HL-60/S4 treated with retinoic acid at 250 ng/mL for 4 days and 3 days (cell line): ENCODE results near the gene GJA5.

Source experiments
- in situ Hi-C: fragments of 300-500 bp; cut with MboI; formaldehyde crosslinking; loops from 2 replicates; pipeline ENCODE4 v1.7.0; 2022; ENCODE audit warnings: low sequenced_read_pairs

Gene GJA5

GRCh38 chr1:147768101-147768500, 7.7 kb upstream of the GJA5 start:
- in situ Hi-C loops: no loop called here

GRCh38 chr1:147762233-147763024, 2.0 kb upstream of the GJA5 start:
- in situ Hi-C loops: no loop called here

GRCh38 chr1:147758379-147759100, 1.9 kb downstream of the GJA5 start:
- in situ Hi-C loops: no loop called here

- in situ Hi-C loops: no loop called here
Observed at GRCh38 chr1:147757015-147757990, 3.1 kb downstream of the GJA5 start.

DNA sequence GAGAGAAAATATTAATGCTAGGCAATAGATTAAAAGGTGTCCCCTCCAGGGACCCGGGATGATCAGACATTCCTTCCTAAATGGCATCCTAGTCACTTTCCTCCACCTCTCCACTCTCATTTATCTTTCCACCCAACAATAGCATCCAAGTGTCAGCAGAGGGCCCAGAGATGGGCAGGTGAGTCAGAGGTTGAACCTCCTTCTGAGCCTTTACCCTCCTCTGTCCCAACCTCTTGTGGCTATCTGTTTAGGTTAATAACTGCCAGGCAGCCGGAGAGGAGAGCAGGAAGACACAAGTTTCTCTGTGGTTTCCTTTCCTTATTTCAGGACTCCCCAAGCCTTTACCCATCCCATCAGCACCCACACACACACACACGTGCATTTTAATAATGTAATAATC, 4.1 kb downstream of the GJA5 start:
- in situ Hi-C loops: no loop called here

DNA sequence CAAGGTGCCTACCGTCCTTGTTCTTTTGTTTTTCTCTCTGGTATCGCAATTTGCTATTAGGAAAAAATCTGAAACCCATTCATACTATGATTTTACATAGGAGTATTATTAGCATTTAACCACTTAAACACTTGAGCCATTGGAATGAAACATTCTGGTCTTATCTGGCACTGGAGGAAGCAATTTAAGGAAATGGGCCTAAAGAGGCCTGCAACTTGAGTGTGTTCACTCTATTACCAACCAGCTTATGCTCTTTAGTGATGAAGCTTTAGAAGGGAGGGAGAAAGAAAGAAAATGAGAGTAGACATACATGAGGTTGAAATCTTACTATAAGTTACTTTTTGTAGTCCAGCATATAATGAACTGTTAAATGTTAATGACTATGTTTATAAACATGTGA, 5.7 kb downstream of the GJA5 start:
- in situ Hi-C loops: no loop called here

DNA sequence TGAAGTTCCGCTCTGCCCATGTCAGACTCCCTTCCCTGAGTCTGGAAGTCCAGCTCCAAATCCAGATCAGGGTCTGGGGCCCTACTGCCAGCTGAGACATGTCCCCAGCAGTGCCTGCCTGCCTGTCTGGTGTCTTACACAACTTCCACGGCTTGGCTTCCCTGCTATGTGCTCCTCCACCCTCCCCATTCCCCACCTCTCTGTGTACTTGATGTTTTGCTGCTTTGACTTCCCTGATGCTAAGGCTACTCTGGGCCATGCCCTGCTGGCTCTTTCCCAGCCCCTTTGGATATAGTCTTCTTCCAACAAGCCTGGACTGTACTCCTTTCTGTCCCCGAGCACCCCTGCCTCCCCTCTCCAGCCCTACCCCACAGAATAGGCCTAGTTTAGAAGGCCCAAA, 7.3 kb downstream of the GJA5 start:
- in situ Hi-C loops: no loop called here

DNA sequence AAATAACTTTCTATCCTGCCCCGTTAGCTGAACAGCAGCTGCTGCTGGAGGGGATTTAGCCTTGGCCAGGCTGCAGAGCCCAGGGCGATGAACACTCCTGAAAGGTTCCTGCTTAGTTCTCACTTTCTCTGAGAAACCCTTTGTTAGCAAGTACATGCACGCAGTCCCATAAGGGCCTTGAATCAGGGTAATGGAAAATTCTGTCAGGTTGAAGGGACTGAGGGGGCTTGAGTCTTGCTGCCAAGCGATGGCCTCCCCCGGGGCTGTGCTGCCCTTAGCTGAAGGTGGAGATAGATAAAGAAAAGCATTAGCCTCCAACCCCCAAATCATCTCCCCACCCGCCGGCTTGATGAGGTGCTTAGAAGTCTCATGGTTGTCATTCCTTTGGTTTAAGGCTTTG, 7.9 kb downstream of the GJA5 start:
- in situ Hi-C loops: no loop called here

- in situ Hi-C loops: no loop called here
Observed at GRCh38 chr1:147751346-147751745, 9.1 kb downstream of the GJA5 start.

GRCh38 chr1:147750618-147751217, 9.7 kb downstream of the GJA5 start:
- in situ Hi-C loops: no loop called here

- in situ Hi-C loops: no loop called here
Observed at GRCh38 chr1:147749792-147750191, 10.6 kb downstream of the GJA5 start.

DNA sequence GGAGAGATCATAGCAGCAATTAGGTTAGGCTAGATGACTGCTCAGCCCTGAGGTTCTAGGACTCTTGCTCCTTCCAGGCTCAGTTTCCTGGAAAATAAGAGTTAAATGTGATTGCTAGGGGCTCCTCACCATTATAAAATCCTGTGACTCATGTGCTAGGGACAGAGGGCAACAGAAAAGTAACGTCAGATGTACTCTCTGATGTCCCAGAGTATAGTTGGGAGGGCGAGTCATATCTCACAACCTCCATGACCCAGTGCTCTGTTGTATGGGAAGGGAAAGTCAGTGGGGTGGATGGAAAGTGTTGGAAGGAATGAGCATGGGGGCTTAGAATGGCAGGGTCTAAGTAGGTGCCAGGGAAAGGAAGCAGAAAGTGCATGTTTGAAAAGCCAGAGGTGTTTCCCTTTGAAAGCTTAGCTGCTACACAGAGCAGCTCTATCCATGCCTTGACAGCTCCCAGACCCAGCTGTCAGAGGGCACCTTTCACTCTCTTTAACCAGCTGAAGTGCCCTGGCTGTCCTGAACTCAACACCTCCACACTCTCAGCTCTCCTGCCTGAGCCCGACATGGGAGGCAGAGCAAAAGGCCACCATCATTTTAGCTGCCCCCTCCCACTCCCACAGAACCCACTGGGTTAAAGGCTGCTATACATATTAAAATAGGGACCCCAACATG, 11.6 kb downstream of the GJA5 start:
- in situ Hi-C loops: no loop called here

- in situ Hi-C loops: no loop called here
Observed at GRCh38 chr1:147747966-147748365, 12.4 kb downstream of the GJA5 start.

DNA sequence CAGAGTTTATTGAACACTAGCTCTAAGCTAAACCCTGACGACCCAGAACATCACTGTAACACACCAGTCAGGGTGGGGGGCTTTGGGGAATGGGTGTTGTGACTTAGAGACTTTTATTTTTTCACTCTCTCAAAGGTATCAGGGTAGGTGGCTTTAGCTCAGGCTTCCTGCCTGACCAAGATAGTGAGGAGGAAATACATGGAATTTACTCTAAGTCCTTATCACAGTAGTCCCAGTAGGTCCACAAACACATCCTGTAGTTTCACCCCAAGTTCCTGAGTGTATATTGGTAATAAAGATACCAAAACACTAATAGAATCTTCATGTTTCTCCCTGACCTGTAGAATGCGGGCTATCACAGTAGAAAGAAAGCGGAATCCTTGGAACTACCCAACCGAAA, 15.1 kb downstream of the GJA5 start:
- in situ Hi-C loops: no loop called here

DNA sequence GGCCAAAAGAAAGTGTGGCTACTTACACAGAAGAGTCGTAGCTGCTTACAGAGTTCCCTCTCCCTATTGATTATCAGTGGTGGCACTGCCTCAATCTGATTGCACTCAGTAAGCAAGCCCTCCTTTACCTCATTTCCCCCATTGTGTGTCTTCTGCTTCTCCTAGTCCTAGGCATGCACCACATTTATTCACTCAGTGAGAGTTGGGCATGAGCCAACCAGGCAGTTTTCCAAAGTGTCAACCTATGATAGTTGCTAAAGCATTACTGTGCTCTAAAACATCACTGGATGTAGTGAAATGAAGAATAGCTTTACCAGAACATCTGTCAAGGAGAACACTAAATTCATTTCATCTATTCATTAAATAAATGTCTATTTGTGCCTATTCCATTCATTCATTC, 19.3 kb downstream of the GJA5 start:
- in situ Hi-C loops: no loop called here

- in situ Hi-C loops: no loop called here
Observed at GRCh38 chr1:147740391-147740790, 20.0 kb downstream of the GJA5 start.

DNA sequence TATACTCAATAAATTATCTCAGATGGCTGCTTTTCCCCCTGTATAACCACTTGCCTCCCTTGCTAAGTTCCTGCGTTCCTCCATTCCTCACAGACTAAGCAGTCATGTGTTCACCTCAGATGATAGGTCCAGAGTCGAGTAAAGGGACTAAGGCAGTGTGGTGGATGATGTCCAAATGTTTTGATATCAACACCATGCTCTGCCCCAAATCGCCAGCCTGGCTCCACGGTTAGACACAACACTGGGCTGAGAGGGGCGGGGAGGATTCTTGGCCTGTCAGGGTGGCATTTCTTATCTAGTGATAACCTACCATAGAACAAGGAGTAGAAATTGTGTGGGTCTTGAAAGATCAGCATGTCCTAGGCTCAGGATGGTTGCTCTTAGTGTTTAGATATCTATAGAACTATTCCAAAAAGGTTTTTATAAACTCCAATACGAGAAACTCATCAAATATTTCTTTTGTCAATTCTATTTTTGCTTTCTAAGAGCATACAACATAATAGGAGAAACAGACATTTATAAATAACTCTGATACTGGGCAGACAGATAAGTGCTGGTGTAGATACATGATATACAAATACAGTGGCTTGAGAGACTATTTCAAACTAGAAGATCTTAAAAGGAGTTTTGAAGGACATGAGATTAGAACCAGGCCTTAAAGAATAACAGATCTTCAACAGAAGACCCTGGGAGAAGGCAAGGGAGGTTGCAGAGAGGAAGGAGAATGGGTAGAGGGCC, 21.5 kb downstream of the GJA5 start:
- in situ Hi-C loops: no loop called here

- in situ Hi-C loops: no loop called here
Observed at GRCh38 chr1:147738129-147738528, 22.3 kb downstream of the GJA5 start.

DNA sequence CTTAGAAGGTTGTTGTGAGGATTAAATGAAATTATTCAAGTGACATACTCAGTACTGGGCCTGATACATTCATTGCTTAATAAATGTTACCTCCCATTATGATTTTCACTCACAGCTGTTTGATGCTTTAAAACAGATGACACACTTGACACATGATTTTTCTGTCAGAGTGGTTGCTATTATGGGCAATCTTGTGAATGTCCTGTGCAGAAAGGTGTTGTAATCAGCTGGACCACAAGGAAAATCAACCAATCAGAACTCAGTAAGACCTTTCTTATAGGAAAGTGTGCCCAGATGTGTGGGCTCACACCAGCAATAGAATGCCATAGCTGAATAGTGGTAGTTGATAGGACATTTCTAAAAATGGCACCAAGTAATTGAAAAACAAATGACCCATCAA, 23.5 kb downstream of the GJA5 start:
- in situ Hi-C loops: no loop called here

DNA sequence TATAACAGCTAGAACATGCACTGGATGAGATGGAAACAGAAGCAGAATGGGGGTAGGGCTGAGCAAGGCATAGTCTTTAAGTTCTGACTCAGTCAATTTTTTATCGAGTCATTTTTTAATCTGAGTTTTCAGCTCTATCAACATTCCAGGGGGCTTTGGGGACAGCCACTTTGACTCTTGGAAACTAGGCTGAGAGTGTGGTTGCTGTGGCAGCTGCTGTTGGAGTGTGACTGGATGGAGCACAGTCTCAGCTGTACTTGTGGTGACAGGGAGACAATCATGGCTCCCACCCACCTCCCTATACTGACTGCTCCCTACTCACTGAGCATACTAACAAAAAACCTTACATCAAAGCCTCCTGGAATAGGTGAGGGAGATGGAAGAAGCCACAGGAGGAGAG, 25.0 kb downstream of the GJA5 start:
- in situ Hi-C loops: no loop called here
